CD14-positive monocyte (primary cell): ENCODE measurements around the gene EXOC2. TPM values are rescaled to one million over a fixed set of nuclear protein-coding genes. Genes with fewer than 3 reads are reported as not detected.

Experiments
- DNase-seq, 3 donors: peaks; one replicate each; pipeline ENCODE4 v3.0.0-alpha.2; 2011 to 2022
- H2AFZ ChIP-seq: 2 replicates; pipeline ENCODE4 v1.6.0; 2012; ENCODE audit warnings: mild to moderate bottlenecking, low read depth, low read length, inconsistent platforms; ENCODE audit not compliant: insufficient read depth, poor library complexity, severe bottlenecking
- H3K27ac ChIP-seq, 2 donors: 1 replicate in 1 of 2; 2 replicates in 1 of 2; pipeline ENCODE4 v1.5.1; 2012 to 2013; ENCODE audit warnings: low read length in 2 of 2, control low read depth in 1 of 2, inconsistent platforms in 1 of 2, low read depth in 1 of 2, mild to moderate bottlenecking in 1 of 2
- H3K27me3 ChIP-seq, 2 donors: one replicate each; pipeline versions ENCODE4 v1.6.0 to v1.6.1; 2011 to 2013; ENCODE audit warnings: low read length in 2 of 2; ENCODE audit not compliant: control insufficient read depth in 2 of 2, insufficient read depth in 2 of 2
- H3K36me3 ChIP-seq, 2 donors: replicated peaks in 1 of 2; 1 replicate in 1 of 2; 2 replicates in 1 of 2; pipeline versions ENCODE4 v1.5.1 to v1.6.1; 2012 to 2013; ENCODE audit warnings: low read length in 2 of 2, control low read depth in 1 of 2, inconsistent platforms in 1 of 2, mild to moderate bottlenecking in 1 of 2; ENCODE audit not compliant: insufficient read depth in 2 of 2, control insufficient read depth in 1 of 2
- H3K4me1 ChIP-seq, 2 donors: 1 replicate in 1 of 2; 2 replicates in 1 of 2; pipeline versions ENCODE4 v1.5.1 to v1.6.1; 2012 to 2013; ENCODE audit warnings: low read length in 2 of 2, control low read depth in 1 of 2, inconsistent platforms in 1 of 2, mild to moderate bottlenecking in 1 of 2, moderate library complexity in 1 of 2; ENCODE audit not compliant: insufficient read depth in 2 of 2, control insufficient read depth in 1 of 2
- H3K4me2 ChIP-seq: replicated peaks from 2 replicates; pipeline ENCODE3; 2012; ENCODE audit warnings: low read length, moderate library complexity, mild to moderate bottlenecking; ENCODE audit not compliant: poor library complexity, severe bottlenecking; ENCODE audit errors: extremely low read depth
- H3K4me3 ChIP-seq, 3 experiments: fragments of 200-600 bp in 1 of 3; sonication (generic) in 1 of 3; replicated peaks in 1 of 3; 1 replicate in 2 of 3; 2 replicates in 1 of 3; pipeline ENCODE4 v1.5.1; 2011 to 2013; ENCODE audit warnings: low read length in 3 of 3, mild to moderate bottlenecking in 3 of 3, control low read depth in 2 of 3, low read depth in 2 of 3, inconsistent platforms in 1 of 3, moderate library complexity in 1 of 3
- H3K79me2 ChIP-seq: 2 replicates; pipeline ENCODE4 v1.6.0; 2012; ENCODE audit warnings: mild to moderate bottlenecking, control low read depth, inconsistent platforms, low read length, moderate library complexity; ENCODE audit not compliant: insufficient read depth
- H3K9ac ChIP-seq: 2 replicates; pipeline ENCODE4 v1.6.0; 2017; ENCODE audit warnings: low read length, mild to moderate bottlenecking; ENCODE audit not compliant: insufficient read depth, poor library complexity, severe bottlenecking
- H3K9me3 ChIP-seq, 2 donors: replicated peaks in 1 of 2; 1 replicate in 1 of 2; 2 replicates in 1 of 2; pipeline versions ENCODE4 v1.5.1 to v1.6.1; 2012 to 2013; ENCODE audit warnings: low read length in 2 of 2, control low read depth in 1 of 2; ENCODE audit not compliant: control insufficient read depth in 1 of 2, insufficient read depth in 1 of 2
- H4K20me1 ChIP-seq: 2 replicates; pipeline ENCODE4 v1.6.0; 2012; ENCODE audit warnings: mild to moderate bottlenecking, low read length, control low read depth, moderate library complexity; ENCODE audit not compliant: insufficient read depth
- H3K27ac Mint-ChIP-seq, 7 donors: one replicate each; pipeline ENCODE4 v1.8.0; 2020; ENCODE audit warnings: mild to moderate bottlenecking in 7 of 7, mixed read lengths in 7 of 7, moderate library complexity in 6 of 7, inconsistent platforms in 2 of 7
- H3K27me3 Mint-ChIP-seq, 3 donors: one replicate each; pipeline ENCODE4 v1.8.0; 2021 to 2022; ENCODE audit warnings: low read depth in 3 of 3, mild to moderate bottlenecking in 3 of 3, mixed read lengths in 3 of 3, moderate library complexity in 3 of 3, inconsistent platforms in 1 of 3
- H3K36me3 Mint-ChIP-seq, 2 donors: one replicate each; pipeline ENCODE4 v1.8.0; 2020; ENCODE audit warnings: mixed read lengths in 2 of 2, inconsistent platforms in 1 of 2, mild to moderate bottlenecking in 1 of 2
- H3K4me1 Mint-ChIP-seq: one replicate; pipeline ENCODE4 v1.8.0; 2020; ENCODE audit warnings: mild to moderate bottlenecking, mixed read lengths
- H3K4me3 Mint-ChIP-seq, 2 donors: one replicate each; pipeline ENCODE4 v1.8.0; 2020; ENCODE audit warnings: mild to moderate bottlenecking in 2 of 2, mixed read lengths in 2 of 2, moderate library complexity in 1 of 2
- H3K9me3 Mint-ChIP-seq, 7 donors: one replicate each; pipeline ENCODE4 v1.8.0; 2020 to 2022; ENCODE audit warnings: mixed read lengths in 7 of 7, mild to moderate bottlenecking in 6 of 7, moderate library complexity in 6 of 7, inconsistent platforms in 2 of 7
- CTCF ChIP-seq: fragments of 200-600 bp; IDR thresholded peaks from one replicate; pipeline ENCODE4 v1.8.0; 2022; ENCODE audit warnings: antibody characterized with exemption, mild to moderate bottlenecking
- WGBS: methylation state at CpG from one replicate; pipeline ENCODE4 v1.1.5; 2013; ENCODE audit warnings: missing lambda C conversion rate; ENCODE audit not compliant: insufficient coverage; 5-methylcytosine and 5-hydroxymethylcytosine counted together
- intact Hi-C, 2 donors: fragments of 100-400 bp; cut with micrococcal nuclease; formaldehyde crosslinking; loops; one replicate each; pipeline versions ENCODE4 v1.15.0 to v1.15.1; 2023
- polyA plus RNA-seq, 3 donors: library from polyadenylated mRNA; depleted of rRNA in 1 of 3; unstranded in 2 of 3; stranded (reverse) in 1 of 3; fragments of 300-500 nt in 2 of 3; fragments of >200 nt in 1 of 3; fragmentation: Illumina TruSeq in 2 of 3; gene quantifications; 1 replicate in 2 of 3; 2 replicates in 1 of 3; pipeline ENCODE4 v1.2.3, GENCODE V29; 2012 to 2021

Gene EXOC2
- polyA plus RNA-seq, 3 donors: 7.5 to 15.5 (median 12.0) TPM

GRCh38 chr6:628766-629165 is 64.2 kb downstream of the EXOC2 start:
- no peak overlapping the region for H3K4me3 Mint-ChIP-seq
- Histone ChIP-seq H3K9me3 (no peaks in the 10 kb centered on the region), H4K20me1 (no peaks in the 10 kb centered on the region)

GRCh38 chr6:626236-626635 is 66.7 kb downstream of the EXOC2 start:
- Mint-ChIP-seq H3K4me3 (no peak overlapping the region), H3K9me3 (no peaks in the 10 kb centered on the region), H3K4me1 (no peaks in the 10 kb centered on the region), H3K36me3 (peaks cover 43 to 56% of the 10 kb centered on the region in 2 donors), H3K27ac (peak overlapping the region in 1 of 7 donors; percentile 57), H3K27me3 (no peaks in the 10 kb centered on the region)
- H3K27ac ChIP-seq: no peak overlapping the region
- H3K4me1 ChIP-seq: no peaks in the 10 kb centered on the region
- no peak overlapping the region for H3K4me2 ChIP-seq
- TF ChIP-seq CTCF: no peak
- H3K36me3 ChIP-seq: peaks cover 13 to 51% of the 10 kb centered on the region in 2 donors
- H3K9ac ChIP-seq: no peak overlapping the region
- intact Hi-C loops: no loop called here
- H2AFZ ChIP-seq: no peak overlapping the region
- no peak for DNase-seq
- H3K79me2 ChIP-seq: no peaks in the 10 kb centered on the region
- H4K20me1 ChIP-seq: no peaks in the 10 kb centered on the region
- WGBS: 89% methylated on average over 9 of the region's 9 CpGs
- H3K4me3 ChIP-seq: no peak overlapping the region
- no peaks in the 10 kb centered on the region for H3K27me3 ChIP-seq
- H3K9me3 ChIP-seq: no peaks in the 10 kb centered on the region

More at GRCh38 chr6:628766-629165, 64.2 kb downstream of the EXOC2 start:
- Mint-ChIP-seq H3K9me3 (no peaks in the 10 kb centered on the region), H3K4me1 (no peaks in the 10 kb centered on the region), H3K27me3 (no peaks in the 10 kb centered on the region), H3K36me3 (peaks cover 39 to 50% of the 10 kb centered on the region in 2 donors), H3K27ac (no peak overlapping the region)
- H2AFZ ChIP-seq: no peak overlapping the region
- H3K36me3 ChIP-seq: peaks cover 14 to 46% of the 10 kb centered on the region in 2 donors
- no peak for DNase-seq
- intact Hi-C loops: no loop called here
- no peak overlapping the region for H3K4me2 ChIP-seq
- no peaks in the 10 kb centered on the region for H3K27me3 ChIP-seq
- H3K9ac ChIP-seq: no peak overlapping the region
- no peak overlapping the region for H3K4me3 ChIP-seq
- H3K27ac ChIP-seq: no peak overlapping the region
- H3K79me2 ChIP-seq: no peaks in the 10 kb centered on the region
- no CpG with 5 or more reads among the region's 3 CpGs for WGBS
- H3K4me1 ChIP-seq: no peaks in the 10 kb centered on the region
- no peak for TF ChIP-seq CTCF
